GM12878 (cell line): ENCODE data around the gene PRKAG2. TPM values are rescaled to one million over a fixed set of nuclear protein-coding genes. Genes with fewer than 3 reads are reported as not detected.

Source experiments
- ATAC-seq: fragments of 200-7000 bp; cut with Tn5 transposase; 3 replicates; pipeline ENCODE4 v1.9.1; 2020; ENCODE audit warnings: mild to moderate bottlenecking, moderate library complexity
- BruUV-seq: library from RNA; stranded (reverse); fragments of 400-500 nt; replicated peaks from 2 replicates; lab custom pipeline; 2021; lab: Mats Ljungman, UMichigan
- CTCF ChIA-PET: fragments of 300-600 bp; sonication (Branson Sonifier 250); formaldehyde crosslinking; extraction: SDS; loops from one replicate; lab custom pipeline; 2021; ENCODE audit warnings: inconsistent platforms; lab: Yijun Ruan, JAX
- POLR2A ChIA-PET: fragments of 350-600 bp; formaldehyde crosslinking; extraction: SDS; loops from one replicate; lab custom pipeline; 2021; ENCODE audit warnings: inconsistent platforms; lab: Charles Lee
- RAD21 ChIA-PET: fragments of 300-600 bp; sonication (Branson Sonifier 250); formaldehyde crosslinking; loops from one replicate; lab custom pipeline; 2023; ENCODE audit warnings: antibody characterized with exemption; ENCODE audit not compliant: unreplicated experiment; lab: Charles Lee
- SMC1A ChIA-PET: fragments of 300-600 bp; sonication (Branson Sonifier 250); formaldehyde crosslinking; loops from one replicate; lab custom pipeline; 2023; ENCODE audit not compliant: unreplicated experiment, uncharacterized antibody; lab: Charles Lee
- DNase-seq: peaks from one replicate; pipeline ENCODE4 v3.0.0-alpha.2; 2011; ENCODE audit warnings: low read depth, low spot score
- FAIRE-seq: peaks from 3 replicates; lab custom pipeline; 2011; peaks lifted over from hg19 to GRCh38; lab: Jason Lieb, UNC
- H2AFZ ChIP-seq: 2 replicates; pipeline ENCODE4 v1.6.0; 2011; ENCODE audit warnings: low read depth, low read length, control low read depth; ENCODE audit not compliant: control insufficient read depth
- H3K27ac ChIP-seq: 2 replicates; pipeline ENCODE4 v1.5.1; 2011; ENCODE audit warnings: control low read depth; ENCODE audit not compliant: control insufficient read depth, insufficient read depth
- H3K27me3 ChIP-seq, 2 experiments: replicated peaks in 1 of 2; 2 replicates each; pipeline versions ENCODE4 v1.6.0 to v1.6.1; 2011; ENCODE audit warnings: low read length in 1 of 2; ENCODE audit not compliant: control insufficient read depth in 2 of 2, insufficient read depth in 2 of 2
- H3K36me3 ChIP-seq, 2 experiments: 2 replicates each; pipeline ENCODE4 v1.5.1; 2011; ENCODE audit warnings: low read length in 1 of 2; ENCODE audit not compliant: control insufficient read depth in 2 of 2, insufficient read depth in 2 of 2
- H3K4me1 ChIP-seq: 2 replicates; pipeline ENCODE4 v1.6.1; 2011; ENCODE audit warnings: mild to moderate bottlenecking, low read length, moderate library complexity, mixed read lengths; ENCODE audit not compliant: control insufficient read depth, insufficient read depth
- H3K4me2 ChIP-seq: 2 replicates; pipeline ENCODE4 v1.6.0; 2011; ENCODE audit warnings: control low read depth; ENCODE audit not compliant: control insufficient read depth, insufficient read depth
- H3K4me3 ChIP-seq: fragments of 200-600 bp; sonication (generic); 2 replicates; pipeline ENCODE4 v1.5.1; 2016
- H3K79me2 ChIP-seq: 2 replicates; pipeline ENCODE4 v1.6.0; 2011; ENCODE audit warnings: low read length; ENCODE audit not compliant: control insufficient read depth, insufficient read depth
- H3K9ac ChIP-seq: 2 replicates; pipeline ENCODE4 v1.8.0; 2011; ENCODE audit warnings: low read length, control low read depth, mixed read lengths; ENCODE audit not compliant: control insufficient read depth, insufficient read depth
- H3K9me3 ChIP-seq: replicated peaks from 3 replicates; pipeline ENCODE4 v1.5.1; 2011; ENCODE audit warnings: mild to moderate bottlenecking, low read length; ENCODE audit not compliant: control insufficient read depth, insufficient read depth
- H4K20me1 ChIP-seq: 2 replicates; pipeline ENCODE4 v1.6.0; 2011; ENCODE audit not compliant: control insufficient read depth, insufficient read depth
- CREM ChIP-seq: IDR thresholded peaks from 2 replicates; pipeline ENCODE4 v1.6.1; 2014; ENCODE audit warnings: antibody characterized with exemption, low read depth
- HDAC2 ChIP-seq: fragments of 200-600 bp; sonication (generic); IDR thresholded peaks from 2 replicates; pipeline ENCODE4 v1.6.1; 2017
- IKZF1 ChIP-seq: fragments of 450-650 bp; conservative IDR thresholded peaks from 2 replicates; pipeline ENCODE4 v1.6.1; 2017; ENCODE audit warnings: antibody characterized with exemption, mild to moderate bottlenecking
- MEF2A ChIP-seq: IDR thresholded peaks from 2 replicates; pipeline ENCODE4 v1.6.1; 2011; ENCODE audit warnings: low read depth, mild to moderate bottlenecking, low read length, moderate library complexity; ENCODE audit not compliant: insufficient read depth
- MYC ChIP-seq: IDR thresholded peaks from 2 replicates; pipeline ENCODE4 v1.6.1; 2011; ENCODE audit warnings: mild to moderate bottlenecking, low read length, moderate library complexity, inconsistent platforms; ENCODE audit not compliant: insufficient read depth, insufficient replicate concordance, insufficient read length, severe bottlenecking
- NFXL1 ChIP-seq: fragments of 450-650 bp; IDR thresholded peaks from 2 replicates; pipeline ENCODE4 v1.6.1; 2017; ENCODE audit warnings: antibody characterized with exemption, mild to moderate bottlenecking, borderline replicate concordance
- TBL1XR1 ChIP-seq: IDR thresholded peaks from 2 replicates; pipeline ENCODE4 v1.6.1; 2012; ENCODE audit warnings: low read depth, low read length, improper control_type of control experiment
- ZNF207 ChIP-seq: fragments of 450-650 bp; IDR thresholded peaks from 2 replicates; pipeline ENCODE4 v1.6.1; 2014; ENCODE audit warnings: antibody characterized with exemption, mild to moderate bottlenecking, borderline replicate concordance
- ZSCAN29 ChIP-seq: fragments of 450-650 bp; IDR thresholded peaks from 2 replicates; pipeline ENCODE4 v1.6.1; 2017; ENCODE audit warnings: mild to moderate bottlenecking, moderate library complexity
- WGBS: methylation state at CpG from one replicate; pipeline ENCODE4 v1.1.6; 2016; ENCODE audit warnings: low lambda C conversion rate; ENCODE audit not compliant: insufficient replicate concordance, insufficient coverage; ENCODE audit errors: missing lambda C conversion rate; 5-methylcytosine and 5-hydroxymethylcytosine counted together
- in situ Hi-C: fragments of 300-500 bp; cut with MboI; formaldehyde crosslinking; loops from 9 replicates; pipeline ENCODE4 v1.14.3; 2018; ENCODE audit warnings: mixed read lengths
- intact Hi-C: fragments of 100-400 bp; cut with micrococcal nuclease; formaldehyde crosslinking; loops from one replicate; pipeline ENCODE4 v1.14.2; 2022; ENCODE audit not compliant: unreplicated experiment
- polyA plus RNA-seq, 11 experiments: library from polyadenylated mRNA; depleted of rRNA in 4 of 11; unstranded in 6 of 11; stranded (reverse) in 5 of 11; fragments of >200 nt; fragmentation: Nextera tagmentation in 4 of 11; fragmentation: Illumina TruSeq in 1 of 11; extraction: Ambion mirVana in 4 of 11; extraction: Trizol in 1 of 11; gene quantifications; 1 replicate in 1 of 11; 2 replicates in 10 of 11; pipeline versions ENCODE4 v1.2.1 to v1.2.3, GENCODE V29; 2011 to 2016; ENCODE audit warnings: inconsistent platforms in 2 of 11, missing spikeins in 2 of 11, low read depth in 1 of 11
- total RNA-seq, 4 experiments: library from RNA; depleted of rRNA in 3 of 4; stranded (reverse); fragments of >200 nt in 3 of 4; fragmentation: Illumina TruSeq in 1 of 4; extraction: Trizol in 1 of 4; gene quantifications; 2 replicates each; pipeline versions ENCODE4 v1.2.1 to v1.2.3, GENCODE V29; 2013 to 2021
- TF ChIP-seq, protein P1 (sequence below): IDR thresholded peaks from 2 replicates; pipeline ENCODE4 v1.6.1; 2011; ENCODE audit warnings: low read depth, mild to moderate bottlenecking, low read length, moderate library complexity, borderline replicate concordance; ENCODE audit errors: extremely low read depth
- TF ChIP-seq, protein P2 (sequence below): fragments of 450-650 bp; formaldehyde crosslinking; IDR thresholded peaks from 2 replicates; pipeline ENCODE4 v1.4.0; 2022; ENCODE audit warnings: mild to moderate bottlenecking, moderate library complexity
- TF ChIP-seq, protein P3 (sequence below): fragments of 450-650 bp; IDR thresholded peaks from 2 replicates; pipeline ENCODE4 v1.6.1; 2016; ENCODE audit warnings: mild to moderate bottlenecking

Gene PRKAG2
- total and polyA plus RNA-seq, 10 of the 15 experiments (the other 5 are each of a cell fraction or from before 2014, with no cell fraction given) = 3.4 to 8.9 (median 6.8) TPM

DNA sequence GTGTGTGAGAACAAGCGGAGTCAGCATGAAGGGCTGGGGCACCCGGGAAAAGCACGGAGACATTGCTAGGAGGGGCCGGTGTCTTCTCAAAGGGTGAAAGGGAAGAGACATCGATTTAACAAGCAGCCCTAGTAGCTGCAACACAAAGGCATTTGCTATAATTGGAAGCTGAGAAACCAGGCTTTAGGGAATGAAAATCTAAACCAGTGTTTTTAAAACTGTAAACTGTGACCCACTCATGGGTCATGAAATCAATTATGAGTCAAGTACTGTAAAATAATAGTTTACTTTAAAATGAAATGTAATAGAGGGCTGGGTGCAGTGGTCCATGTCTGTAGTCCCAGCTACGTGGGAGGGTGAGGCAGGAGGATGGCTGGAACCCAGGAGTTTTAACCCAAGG lies 228.5 kb downstream of the PRKAG2 start (continued):
- TF ChIP-seq, protein P1, sequence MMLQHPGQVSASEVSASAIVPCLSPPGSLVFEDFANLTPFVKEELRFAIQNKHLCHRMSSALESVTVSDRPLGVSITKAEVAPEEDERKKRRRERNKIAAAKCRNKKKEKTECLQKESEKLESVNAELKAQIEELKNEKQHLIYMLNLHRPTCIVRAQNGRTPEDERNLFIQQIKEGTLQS = no peak
- TF ChIP-seq, protein P2, sequence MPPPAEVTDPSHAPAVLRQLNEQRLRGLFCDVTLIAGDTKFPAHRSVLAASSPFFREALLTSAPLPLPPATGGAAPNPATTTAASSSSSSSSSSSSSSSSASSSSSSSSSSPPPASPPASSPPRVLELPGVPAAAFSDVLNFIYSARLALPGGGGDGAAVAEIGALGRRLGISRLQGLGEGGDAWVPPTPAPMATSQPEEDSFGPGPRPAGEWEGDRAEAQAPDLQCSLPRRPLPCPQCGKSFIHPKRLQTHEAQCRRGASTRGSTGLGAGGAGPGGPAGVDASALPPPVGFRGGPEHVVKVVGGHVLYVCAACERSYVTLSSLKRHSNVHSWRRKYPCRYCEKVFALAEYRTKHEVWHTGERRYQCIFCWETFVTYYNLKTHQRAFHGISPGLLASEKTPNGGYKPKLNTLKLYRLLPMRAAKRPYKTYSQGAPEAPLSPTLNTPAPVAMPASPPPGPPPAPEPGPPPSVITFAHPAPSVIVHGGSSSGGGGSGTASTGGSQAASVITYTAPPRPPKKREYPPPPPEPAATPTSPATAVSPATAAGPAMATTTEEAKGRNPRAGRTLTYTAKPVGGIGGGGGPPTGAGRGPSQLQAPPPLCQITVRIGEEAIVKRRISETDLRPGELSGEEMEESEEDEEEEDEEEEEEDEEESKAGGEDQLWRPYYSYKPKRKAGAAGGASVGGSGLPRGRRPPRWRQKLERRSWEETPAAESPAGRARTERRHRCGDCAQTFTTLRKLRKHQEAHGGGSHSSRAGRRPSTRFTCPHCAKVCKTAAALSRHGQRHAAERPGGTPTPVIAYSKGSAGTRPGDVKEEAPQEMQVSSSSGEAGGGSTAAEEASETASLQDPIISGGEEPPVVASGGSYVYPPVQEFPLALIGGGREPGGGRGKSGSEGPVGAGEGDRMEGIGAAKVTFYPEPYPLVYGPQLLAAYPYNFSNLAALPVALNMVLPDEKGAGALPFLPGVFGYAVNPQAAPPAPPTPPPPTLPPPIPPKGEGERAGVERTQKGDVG (CRISPR knock-in tag) = no peak
- no peak for TF ChIP-seq CREM
- TF ChIP-seq, all 136 proteins: peak for 0

DNA sequence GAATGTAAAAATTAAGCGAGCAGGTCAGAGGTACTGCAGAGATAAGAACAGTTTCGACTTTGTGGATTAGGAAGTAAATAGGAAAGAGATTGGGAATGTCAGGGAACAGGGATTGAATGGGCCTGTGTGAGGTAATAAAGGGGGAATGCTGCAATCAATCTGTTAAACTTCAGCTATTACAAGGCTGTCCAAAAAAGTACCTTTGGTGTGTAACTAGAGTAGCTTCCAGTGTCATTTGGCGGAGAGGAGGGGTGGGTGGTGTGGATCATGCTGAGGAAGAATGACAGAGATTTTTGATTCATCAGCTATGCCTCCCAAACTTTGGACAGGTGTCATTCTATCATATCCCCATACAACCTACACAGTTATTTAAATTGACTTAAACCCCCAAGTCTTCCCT lies 229.0 kb downstream of the PRKAG2 start:
- Histone ChIP-seq H3K36me3 (no peaks in the 10 kb centered on the region), H3K27ac (no peak overlapping the region), H3K79me2 (no peaks in the 10 kb centered on the region), H2AFZ (no peak overlapping the region), H3K9me3 (peaks cover 2% of the 10 kb centered on the region; the same call in 2 of the 3 replicates), H3K4me3 (no peak overlapping the region), H3K27me3 (no peaks in the 10 kb centered on the region; a peak in 1 of 4 replicates), H3K4me1 (no peaks in the 10 kb centered on the region), H3K4me2 (no peak overlapping the region), H3K9ac (no peak overlapping the region), H4K20me1 (no peaks in the 10 kb centered on the region)
- DNase-seq = no peak
- ChIA-PET RAD21 (no interaction called here), SMC1A (no interaction called here), CTCF (interaction anchor here (0.6 kb wide), 1 partner anchor 9 kb away, joined by 3 read pairs; no protein-coding TSS in a partner anchor), POLR2A (no interaction called here)
- no peak for FAIRE-seq
- intact Hi-C loops (no loop called here), in situ Hi-C loops (no loop called here)
- WGBS = 75% methylated on average over 3 of the region's 3 CpGs
- BruUV-seq = no TSS peak
- no peak for TF ChIP-seq MEF2A
- TF ChIP-seq, protein P3, sequence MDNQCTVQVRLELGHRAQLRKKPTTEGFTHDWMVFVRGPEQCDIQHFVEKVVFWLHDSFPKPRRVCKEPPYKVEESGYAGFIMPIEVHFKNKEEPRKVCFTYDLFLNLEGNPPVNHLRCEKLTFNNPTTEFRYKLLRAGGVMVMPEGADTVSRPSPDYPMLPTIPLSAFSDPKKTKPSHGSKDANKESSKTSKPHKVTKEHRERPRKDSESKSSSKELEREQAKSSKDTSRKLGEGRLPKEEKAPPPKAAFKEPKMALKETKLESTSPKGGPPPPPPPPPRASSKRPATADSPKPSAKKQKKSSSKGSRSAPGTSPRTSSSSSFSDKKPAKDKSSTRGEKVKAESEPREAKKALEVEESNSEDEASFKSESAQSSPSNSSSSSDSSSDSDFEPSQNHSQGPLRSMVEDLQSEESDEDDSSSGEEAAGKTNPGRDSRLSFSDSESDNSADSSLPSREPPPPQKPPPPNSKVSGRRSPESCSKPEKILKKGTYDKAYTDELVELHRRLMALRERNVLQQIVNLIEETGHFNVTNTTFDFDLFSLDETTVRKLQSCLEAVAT = no peak
- TF ChIP-seq ZSCAN29 = no peak
- TF ChIP-seq ZNF207 = no peak
- TF ChIP-seq HDAC2 = no peak
- TF ChIP-seq TBL1XR1 = no peak
- no peak for TF ChIP-seq IKZF1
- no peak for TF ChIP-seq NFXL1
- TF ChIP-seq MYC = no peak
- ATAC-seq = no peak
